ENCODE measurements around the gene TTLL3.

The TTLL3 gene

GRCh38 chr3:9878700-9879099 lies 68.6 kb downstream of the TTLL3 start:
- Histone ChIP-seq H3K4me1 (no peaks in the 10 kb centered on the region), H3K36me3 (no peaks in the 10 kb centered on the region), H3K9me3 (no peaks in the 10 kb centered on the region), H3K27me3 (no peaks in the 10 kb centered on the region), H3K27ac (no peak overlapping the region), H3K4me3 (no peak overlapping the region)
- intact Hi-C loops (cut with DNase I; ENCODE audit: low total_unique reads), result no loop called here
- TF ChIP-seq, protein P1, sequence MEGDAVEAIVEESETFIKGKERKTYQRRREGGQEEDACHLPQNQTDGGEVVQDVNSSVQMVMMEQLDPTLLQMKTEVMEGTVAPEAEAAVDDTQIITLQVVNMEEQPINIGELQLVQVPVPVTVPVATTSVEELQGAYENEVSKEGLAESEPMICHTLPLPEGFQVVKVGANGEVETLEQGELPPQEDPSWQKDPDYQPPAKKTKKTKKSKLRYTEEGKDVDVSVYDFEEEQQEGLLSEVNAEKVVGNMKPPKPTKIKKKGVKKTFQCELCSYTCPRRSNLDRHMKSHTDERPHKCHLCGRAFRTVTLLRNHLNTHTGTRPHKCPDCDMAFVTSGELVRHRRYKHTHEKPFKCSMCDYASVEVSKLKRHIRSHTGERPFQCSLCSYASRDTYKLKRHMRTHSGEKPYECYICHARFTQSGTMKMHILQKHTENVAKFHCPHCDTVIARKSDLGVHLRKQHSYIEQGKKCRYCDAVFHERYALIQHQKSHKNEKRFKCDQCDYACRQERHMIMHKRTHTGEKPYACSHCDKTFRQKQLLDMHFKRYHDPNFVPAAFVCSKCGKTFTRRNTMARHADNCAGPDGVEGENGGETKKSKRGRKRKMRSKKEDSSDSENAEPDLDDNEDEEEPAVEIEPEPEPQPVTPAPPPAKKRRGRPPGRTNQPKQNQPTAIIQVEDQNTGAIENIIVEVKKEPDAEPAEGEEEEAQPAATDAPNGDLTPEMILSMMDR (IDR thresholded peaks at IDR 0.05), result no peak
- no peak for DNase-seq

DNA sequence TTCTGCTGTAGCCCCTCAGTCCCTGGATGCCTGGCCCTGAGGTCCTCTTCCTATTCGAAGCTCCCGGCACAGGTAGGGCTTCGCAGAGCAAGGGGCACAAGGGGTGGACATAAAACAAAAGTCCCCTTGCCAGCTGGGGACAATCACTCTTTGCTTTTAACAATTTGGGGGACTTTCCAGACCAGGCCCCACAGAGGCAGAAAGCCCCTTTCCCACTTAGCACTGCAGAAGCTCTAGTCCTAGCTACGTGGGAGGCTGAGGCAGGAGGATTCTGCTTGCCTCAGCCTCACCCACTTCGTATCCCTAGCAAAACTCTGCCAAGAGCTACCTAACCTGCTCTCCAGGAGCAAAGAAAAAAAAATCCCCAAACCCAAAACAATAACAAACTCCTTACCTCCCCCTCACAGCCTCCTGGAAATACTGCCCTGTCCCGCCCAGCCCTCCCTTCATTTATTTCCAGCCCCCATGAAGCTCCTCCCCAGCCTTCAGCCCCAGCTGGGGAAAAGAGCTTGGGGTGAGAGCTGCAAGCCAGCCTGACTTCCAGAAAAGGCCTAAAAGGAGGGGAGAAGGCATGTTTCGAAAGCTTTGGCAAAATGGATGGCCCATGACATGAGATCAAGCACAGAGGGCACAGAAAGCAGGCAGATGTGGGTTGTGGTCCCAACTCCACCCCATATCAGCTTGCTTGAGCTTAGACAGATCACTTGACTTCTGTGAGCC lies 69.9 kb downstream of the TTLL3 start, which contains the start of gene CIDEC:
TSS of gene CIDEC (minus strand) at position 424 of the 720 bp plus-strand sequence. CDS start 1,767 bp downstream, outside the sequence.
- no peak for DNase-seq
- Histone ChIP-seq H3K9me3 (no peaks in the 10 kb centered on the region), H3K36me3 (no peaks in the 10 kb centered on the region), H3K27me3 (no peaks in the 10 kb centered on the region), H3K27ac (no peak within 1 kb of the TSS), H3K4me1 (no peaks in the 10 kb centered on the region), H3K4me3 (no peak within 1 kb of the TSS)
- TF ChIP-seq, protein P1 (IDR thresholded peaks at IDR 0.05), result no peak
- intact Hi-C loops (cut with DNase I; ENCODE audit: low total_unique reads), result no loop called here

DNA sequence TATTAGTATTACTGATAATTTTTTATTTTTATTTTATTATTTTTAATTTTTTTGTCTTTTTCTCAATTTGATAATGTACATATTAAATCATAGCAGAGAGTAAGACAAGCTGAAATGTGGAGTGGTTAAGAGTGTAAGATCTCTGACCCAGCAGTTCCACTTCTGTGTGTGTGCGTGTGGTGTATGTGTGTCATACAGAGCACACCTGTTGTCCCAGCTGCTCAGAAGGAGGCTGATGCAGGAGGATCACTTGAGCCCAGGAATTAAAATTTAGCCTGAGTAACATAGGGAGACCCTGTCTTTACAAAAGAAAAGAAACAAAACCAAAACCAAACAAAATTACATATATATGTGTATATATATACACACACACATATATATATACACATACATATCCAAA lies 71.4 kb downstream of the TTLL3 start:
- Histone ChIP-seq H3K4me1 (no peaks in the 10 kb centered on the region), H3K36me3 (no peaks in the 10 kb centered on the region), H3K4me3 (no peak overlapping the region), H3K9me3 (no peaks in the 10 kb centered on the region), H3K27ac (no peak overlapping the region), H3K27me3 (no peaks in the 10 kb centered on the region)
- DNase-seq, result no peak
- TF ChIP-seq, protein P1 (IDR thresholded peaks at IDR 0.05), result no peak
- intact Hi-C loops (cut with DNase I; ENCODE audit: low total_unique reads), result no loop called here

DNA sequence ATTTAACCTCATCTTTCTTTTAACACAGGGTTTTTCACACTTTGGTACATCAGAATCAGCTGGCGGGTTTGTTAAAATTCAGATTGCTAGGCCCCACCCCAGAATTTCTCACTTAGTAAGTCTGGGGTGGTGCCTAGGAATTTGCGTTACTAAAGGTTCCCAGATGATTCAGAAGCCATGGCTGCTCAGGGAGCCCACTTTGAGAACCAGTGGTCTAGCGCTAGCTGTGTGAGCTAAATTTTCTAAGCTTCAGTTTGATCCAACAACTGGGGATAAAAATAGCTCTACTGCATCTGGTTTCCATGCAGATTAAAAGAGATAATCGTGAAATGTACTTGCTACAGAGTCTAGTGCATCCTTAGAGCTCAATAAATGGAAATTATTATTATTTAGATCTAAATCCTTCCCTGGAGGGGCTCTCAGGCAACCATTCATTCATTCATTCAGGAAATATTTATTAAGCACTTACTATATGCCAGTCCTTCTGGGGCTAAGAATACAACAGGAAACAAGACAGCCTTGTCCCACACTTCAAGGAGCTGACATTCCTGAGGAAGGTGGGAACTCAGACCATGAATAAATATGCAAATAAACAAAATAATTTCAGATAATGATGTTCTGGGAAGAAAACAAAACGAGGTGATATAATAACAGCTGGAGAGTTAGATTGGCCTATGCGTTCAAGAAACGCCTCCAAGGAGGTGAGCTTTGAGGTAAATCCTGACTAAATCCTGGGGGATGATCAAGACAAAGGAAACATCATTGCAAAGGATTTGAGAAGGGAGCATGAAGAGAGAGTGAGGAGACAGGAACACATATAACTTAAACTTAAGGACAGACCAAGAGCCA lies 73.9 kb downstream of the TTLL3 start:
- Histone ChIP-seq H3K27ac (no peak overlapping the region), H3K9me3 (no peaks in the 10 kb centered on the region), H3K36me3 (no peaks in the 10 kb centered on the region), H3K27me3 (no peaks in the 10 kb centered on the region), H3K4me3 (no peak overlapping the region), H3K4me1 (no peaks in the 10 kb centered on the region)
- TF ChIP-seq, protein P1 (IDR thresholded peaks at IDR 0.05), result no peak
- no peak for DNase-seq
- intact Hi-C loops (cut with DNase I; ENCODE audit: low total_unique reads), result no loop called here

DNA sequence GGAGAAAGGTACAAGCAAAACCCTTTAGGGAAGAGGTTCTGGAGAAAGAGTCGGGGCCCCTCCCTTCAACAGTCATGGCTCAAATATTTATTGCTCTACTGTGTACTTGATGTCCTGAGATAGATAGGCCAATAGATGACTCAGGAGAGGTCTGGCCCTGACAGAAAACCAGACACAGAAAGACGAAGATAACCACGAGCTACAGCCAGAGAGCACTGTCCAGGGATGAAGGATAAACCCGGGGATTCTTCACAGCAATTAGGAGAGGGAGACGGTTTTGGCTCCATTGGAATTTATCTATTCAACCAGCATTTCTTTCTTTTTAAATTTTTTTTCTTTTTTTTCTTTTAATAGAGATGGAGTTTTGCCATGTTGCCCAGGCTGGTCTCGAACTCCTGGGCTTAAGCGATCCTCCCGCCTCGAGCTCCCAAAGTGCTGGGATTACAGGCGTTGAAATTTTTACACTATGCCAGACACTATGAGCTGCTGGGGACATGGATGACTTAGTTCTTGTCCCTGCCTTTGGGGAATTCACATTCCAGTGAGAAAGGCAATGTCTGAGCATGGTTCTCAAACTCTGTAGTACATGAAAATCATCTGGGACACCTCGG lies 74.6 kb downstream of the TTLL3 start:
- no peaks in the 10 kb centered on the region for H3K27me3 ChIP-seq
- no peak for DNase-seq
- intact Hi-C loops (cut with DNase I; ENCODE audit: low total_unique reads), result no loop called here
- no peaks in the 10 kb centered on the region for H3K4me1 ChIP-seq
- no peaks in the 10 kb centered on the region for H3K9me3 ChIP-seq
- TF ChIP-seq, protein P1 (IDR thresholded peaks at IDR 0.05), result no peak
- H3K27ac ChIP-seq, result no peak overlapping the region
- H3K4me3 ChIP-seq, result no peak overlapping the region
- H3K36me3 ChIP-seq, result no peaks in the 10 kb centered on the region
